Subcutaneous abdominal adipose tissue (tissue), 5 donors: ENCODE data around the gene L1CAM.

Experiments
- H3K27ac ChIP-seq: one replicate; pipeline ENCODE4 v1.7.0; 2013; ENCODE audit warnings: low read depth, mild to moderate bottlenecking, inconsistent platforms, low read length, moderate library complexity
- H3K27me3 ChIP-seq, 5 donors: one replicate each; pipeline ENCODE4 v1.7.0; 2013; ENCODE audit warnings: low read length in 5 of 5, inconsistent platforms in 1 of 5; ENCODE audit not compliant: control insufficient read depth in 5 of 5, insufficient read depth in 4 of 5
- H3K36me3 ChIP-seq, 5 donors: one replicate each; pipeline ENCODE4 v1.7.0; 2013; ENCODE audit warnings: low read length in 5 of 5; ENCODE audit not compliant: control insufficient read depth in 5 of 5, insufficient read depth in 5 of 5
- H3K4me1 ChIP-seq, 5 donors: one replicate each; pipeline ENCODE4 v1.7.0; 2013; ENCODE audit warnings: low read length in 5 of 5, mild to moderate bottlenecking in 3 of 5, moderate library complexity in 1 of 5; ENCODE audit not compliant: control insufficient read depth in 5 of 5, insufficient read depth in 5 of 5
- H3K4me3 ChIP-seq, 5 donors: one replicate each; pipeline ENCODE4 v1.7.0; 2013; ENCODE audit warnings: low read length in 5 of 5, low read depth in 1 of 5
- H3K9ac ChIP-seq, 5 donors: one replicate each; pipeline ENCODE4 v1.7.0; 2013; ENCODE audit warnings: low read length in 5 of 5, mild to moderate bottlenecking in 4 of 5, moderate library complexity in 3 of 5
- H3K9me3 ChIP-seq, 5 donors: one replicate each; pipeline ENCODE4 v1.7.0; 2013; ENCODE audit warnings: low read length in 5 of 5; ENCODE audit not compliant: control insufficient read depth in 5 of 5
- donor health status: healthy.
- donor health status: healthy.
- donor health status: healthy.
- donor health status: healthy.
- donor health status: healthy.

Gene L1CAM

DNA sequence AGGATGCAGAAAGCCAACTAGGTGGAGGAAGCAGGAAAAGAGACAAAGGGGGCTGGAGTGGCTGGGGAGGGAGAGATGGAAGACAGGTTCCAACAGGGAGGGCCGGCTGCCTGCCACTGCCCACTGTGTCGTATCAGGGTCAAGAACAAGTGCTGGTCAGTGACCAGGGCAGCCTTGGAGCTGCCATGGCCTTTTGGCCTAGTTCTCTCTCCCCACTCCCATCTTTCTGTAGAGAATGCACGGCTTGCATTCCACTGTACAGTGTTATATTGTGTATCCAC, 11.9 kb downstream of the L1CAM start:
- peaks cover 0 to 2% (median 0%) of the 10 kb centered on the region in 5 donors for H3K9me3 ChIP-seq
- no peaks in the 10 kb centered on the region for H3K4me1 ChIP-seq
- no peak overlapping the region for H3K4me3 ChIP-seq
- no peak overlapping the region for H3K27ac ChIP-seq
- H3K9ac ChIP-seq, result no peak overlapping the region
- peaks cover 26 to 65% (median 59%) of the 10 kb centered on the region in 5 donors for H3K27me3 ChIP-seq
- H3K36me3 ChIP-seq, result no peaks in the 10 kb centered on the region

DNA sequence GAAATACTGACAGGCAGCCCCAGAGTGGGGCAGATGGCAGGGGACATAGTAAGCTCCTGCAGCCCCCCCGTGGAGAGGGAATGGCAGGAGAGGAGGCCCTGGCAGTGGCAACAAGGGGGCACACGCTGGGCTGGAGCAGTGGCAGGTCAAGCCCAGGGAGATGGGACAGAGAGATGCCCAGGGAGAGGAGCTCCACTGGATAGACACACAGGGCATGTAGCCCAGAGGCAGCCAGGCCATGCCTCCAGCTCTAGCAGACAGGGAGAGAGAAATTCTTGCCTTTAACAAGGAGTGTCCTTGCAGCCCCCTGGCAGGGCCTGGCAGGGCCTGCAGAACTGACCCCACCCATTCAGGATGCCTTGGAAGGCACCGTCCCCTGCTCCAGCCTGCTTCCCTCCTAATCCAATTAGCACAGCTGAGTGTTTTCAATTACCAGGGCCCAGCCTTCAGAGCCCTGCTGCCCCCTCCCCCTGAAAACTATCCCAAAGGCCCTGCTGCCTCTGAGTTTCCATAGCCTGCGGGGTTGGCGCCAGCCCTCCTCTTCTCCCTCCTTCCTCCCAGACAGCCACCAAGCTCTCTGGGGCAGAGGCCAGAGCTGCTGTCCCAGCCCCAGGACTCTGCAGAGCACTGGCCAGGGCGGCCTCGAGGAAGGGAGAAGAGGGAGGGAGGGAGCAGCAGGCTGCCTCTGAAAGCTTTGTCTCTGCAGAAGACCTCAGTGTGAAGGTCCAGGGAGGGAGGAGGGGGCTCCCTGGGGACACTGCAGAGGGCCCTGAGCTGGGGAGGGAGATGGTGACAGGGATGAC, 12.5 kb downstream of the L1CAM start:
- Histone ChIP-seq H3K4me3 (no peak overlapping the region), H3K27ac (no peak overlapping the region), H3K27me3 (peaks cover 26 to 66% (median 57%) of the 10 kb centered on the region in 5 donors), H3K4me1 (no peaks in the 10 kb centered on the region), H3K9me3 (peaks cover 0 to 2% (median 0%) of the 10 kb centered on the region in 5 donors), H3K9ac (no peak overlapping the region), H3K36me3 (no peaks in the 10 kb centered on the region)

DNA sequence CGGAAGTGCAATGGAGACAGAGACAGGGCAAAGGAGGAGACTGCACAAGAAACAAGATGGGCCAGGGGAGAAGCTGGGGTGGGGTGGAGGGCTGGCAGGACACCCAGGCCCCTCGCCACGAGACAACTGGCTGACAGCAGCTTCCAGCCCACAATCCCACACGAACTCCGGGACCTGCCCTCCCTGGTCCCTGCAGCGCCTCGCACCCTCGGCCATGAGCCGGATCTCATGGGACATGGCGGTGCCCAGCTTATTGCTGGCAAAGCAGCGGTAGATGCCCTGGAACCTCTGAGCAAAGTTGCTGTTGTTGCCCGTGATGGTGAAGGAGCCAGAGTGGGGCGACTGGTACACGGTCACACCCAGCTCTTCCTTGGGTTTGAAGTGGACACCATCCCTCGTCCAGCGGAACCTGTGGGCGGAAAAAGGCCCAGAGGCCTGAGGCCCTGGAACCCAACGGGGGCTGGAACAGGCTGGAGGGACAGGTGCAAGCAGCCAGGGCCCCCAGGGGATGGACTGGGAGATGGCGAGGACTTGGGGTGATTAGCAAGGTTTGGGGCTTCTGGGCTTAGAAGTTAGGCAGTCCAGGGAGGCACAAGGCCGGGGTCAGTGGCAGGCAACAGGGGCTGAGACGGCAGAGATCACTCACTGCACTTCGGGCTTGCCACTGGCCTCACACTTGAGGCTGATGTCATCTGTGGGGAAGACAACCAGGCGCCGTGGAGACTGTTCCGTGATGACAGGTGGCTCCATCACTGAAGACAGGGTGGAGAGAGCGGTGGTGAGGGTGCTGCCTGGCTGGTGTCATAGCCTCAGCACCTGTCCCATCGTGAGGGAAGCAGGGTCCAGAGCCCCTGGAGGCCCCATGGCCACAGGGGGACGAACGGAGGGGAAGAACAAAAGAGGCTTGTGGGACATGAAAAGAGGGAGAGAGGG, 13.8 kb downstream of the L1CAM start:
- H3K27ac ChIP-seq, result no peak overlapping the region
- H3K9ac ChIP-seq, result no peak overlapping the region
- H3K36me3 ChIP-seq, result no peaks in the 10 kb centered on the region
- H3K4me3 ChIP-seq, result no peak overlapping the region
- H3K27me3 ChIP-seq, result peaks cover 18 to 67% (median 57%) of the 10 kb centered on the region in 5 donors
- H3K4me1 ChIP-seq, result no peaks in the 10 kb centered on the region
- H3K9me3 ChIP-seq, result peaks cover 0 to 2% (median 0%) of the 10 kb centered on the region in 5 donors

DNA sequence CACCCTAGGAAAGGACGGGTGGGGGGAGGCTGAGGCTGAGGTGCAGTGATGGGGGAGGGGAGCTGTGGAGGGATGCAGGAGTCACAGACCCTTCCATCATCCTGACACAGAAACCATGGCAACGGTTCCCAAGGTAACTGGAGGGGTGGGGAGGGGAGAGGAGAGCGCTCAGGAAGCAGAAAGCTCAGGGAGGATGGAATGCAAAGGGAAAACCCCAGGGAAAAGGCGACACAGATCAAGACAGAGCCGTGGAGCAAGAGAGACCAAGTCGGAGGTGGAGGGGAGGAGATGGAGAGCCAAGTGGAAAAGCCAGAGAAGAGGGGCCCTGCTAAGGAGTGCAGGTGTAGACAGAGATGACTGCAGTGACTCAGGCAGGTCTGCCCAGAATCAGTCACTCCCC, 14.5 kb downstream of the L1CAM start:
- no peaks in the 10 kb centered on the region for H3K36me3 ChIP-seq
- H3K9ac ChIP-seq, result no peak overlapping the region
- H3K4me3 ChIP-seq, result no peak overlapping the region
- H3K4me1 ChIP-seq, result no peaks in the 10 kb centered on the region
- H3K9me3 ChIP-seq, result peaks cover 0 to 6% (median 0%) of the 10 kb centered on the region in 5 donors
- no peak overlapping the region for H3K27ac ChIP-seq
- peaks cover 18 to 67% (median 60%) of the 10 kb centered on the region in 5 donors for H3K27me3 ChIP-seq

DNA sequence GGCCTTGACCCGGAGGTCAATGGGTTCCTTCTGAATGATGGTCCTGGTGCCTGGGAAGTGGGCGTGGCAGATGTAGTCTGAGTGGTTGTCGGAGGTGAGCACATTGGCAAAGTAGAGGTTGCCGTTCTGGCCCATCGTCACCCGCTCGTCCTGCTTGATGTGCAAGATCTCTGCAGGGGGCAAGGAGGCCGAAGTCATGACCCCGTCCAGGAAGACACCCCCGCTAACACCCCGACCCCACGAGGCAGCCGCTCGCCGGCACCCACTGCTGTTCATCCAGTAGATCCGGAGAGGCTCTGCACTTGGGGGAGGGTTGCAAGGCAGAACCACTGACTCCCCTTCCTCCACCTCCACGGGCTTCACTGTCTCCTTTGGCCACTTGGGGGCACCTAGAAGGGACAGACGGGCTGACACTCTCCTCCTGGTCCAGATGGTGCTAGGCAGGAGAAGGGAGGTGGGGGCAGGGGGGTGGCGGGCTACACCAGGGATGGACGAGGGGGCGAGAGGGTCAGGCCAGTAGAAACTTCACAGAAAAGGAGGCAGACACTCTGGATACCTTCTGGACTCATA, 15.1 kb downstream of the L1CAM start:
- Histone ChIP-seq H3K27me3 (peaks cover 16 to 62% (median 56%) of the 10 kb centered on the region in 5 donors), H3K36me3 (no peaks in the 10 kb centered on the region), H3K4me3 (no peak overlapping the region), H3K27ac (no peak overlapping the region), H3K9ac (no peak overlapping the region), H3K4me1 (no peaks in the 10 kb centered on the region), H3K9me3 (peaks cover 0 to 6% (median 0%) of the 10 kb centered on the region in 5 donors)

DNA sequence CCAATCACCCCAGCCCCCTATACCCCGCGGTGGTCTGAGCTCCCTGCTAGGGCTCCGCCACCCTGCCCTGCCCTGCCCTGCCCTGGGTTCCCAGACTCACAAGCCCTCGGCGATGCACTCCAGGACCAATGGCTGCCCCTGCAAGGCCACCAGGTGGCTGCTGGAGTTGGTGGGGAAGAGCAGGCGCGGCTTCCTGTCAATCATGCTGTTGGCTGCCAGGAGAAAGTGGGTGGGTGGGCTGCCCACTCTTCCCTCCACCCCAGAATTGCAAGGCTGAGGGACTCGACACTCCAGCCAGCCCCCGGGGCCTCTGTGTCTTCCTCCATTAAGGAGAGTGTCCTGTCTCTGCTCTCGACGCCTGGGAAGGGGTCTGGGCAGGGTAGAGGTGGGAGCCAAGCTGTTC, 15.7 kb downstream of the L1CAM start:
- Histone ChIP-seq H3K9me3 (peaks cover 0 to 7% (median 0%) of the 10 kb centered on the region in 5 donors), H3K27ac (no peak overlapping the region), H3K4me3 (no peak overlapping the region), H3K27me3 (peaks cover 16 to 64% (median 57%) of the 10 kb centered on the region in 5 donors), H3K4me1 (no peaks in the 10 kb centered on the region), H3K36me3 (no peaks in the 10 kb centered on the region), H3K9ac (no peak overlapping the region)

DNA sequence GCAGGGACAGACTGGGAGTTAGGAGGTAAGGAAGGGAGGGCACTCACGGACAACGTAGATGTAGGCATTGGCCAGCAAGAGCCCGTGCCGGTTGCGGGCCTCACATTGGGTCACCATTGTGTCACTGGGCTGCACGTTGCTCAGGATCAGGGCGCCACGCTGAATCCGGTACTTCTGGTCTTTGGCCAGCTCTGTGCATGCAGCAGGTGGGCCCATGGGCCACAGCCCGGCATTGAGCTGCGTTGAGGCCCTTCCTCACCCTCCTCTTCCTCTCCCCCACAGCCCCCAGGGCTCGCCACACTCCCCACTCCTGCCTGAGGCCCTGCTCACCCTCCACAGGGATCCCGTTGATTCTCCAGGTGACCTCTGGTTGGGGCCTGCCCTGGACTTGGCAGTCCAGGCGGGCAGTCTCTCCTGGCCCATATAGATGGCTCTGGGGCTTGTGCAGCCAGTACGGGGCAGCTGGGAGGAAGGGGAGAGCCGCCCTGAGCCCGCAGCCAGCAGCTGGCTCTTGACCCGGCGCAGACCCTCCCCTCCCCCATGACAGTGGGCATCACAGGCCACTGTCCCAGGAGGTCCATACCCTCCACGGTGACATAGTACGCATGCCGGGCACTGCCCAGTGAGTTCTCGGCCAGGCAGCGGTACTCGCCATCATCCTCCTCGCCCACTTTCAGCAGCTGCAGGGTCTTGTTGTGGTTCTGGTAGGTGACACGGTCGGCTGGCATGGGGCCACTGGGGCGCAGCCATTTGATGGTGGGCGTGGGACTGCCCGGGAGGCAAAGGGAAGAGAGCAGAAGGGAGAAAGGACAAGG, 16.3 kb downstream of the L1CAM start:
- H3K36me3 ChIP-seq, result no peaks in the 10 kb centered on the region
- no peak overlapping the region for H3K9ac ChIP-seq
- no peaks in the 10 kb centered on the region for H3K4me1 ChIP-seq
- no peak overlapping the region for H3K4me3 ChIP-seq
- H3K27ac ChIP-seq, result no peak overlapping the region
- H3K9me3 ChIP-seq, result peaks cover 0 to 8% (median 0%) of the 10 kb centered on the region in 5 donors
- peaks cover 16 to 68% (median 63%) of the 10 kb centered on the region in 5 donors for H3K27me3 ChIP-seq

DNA sequence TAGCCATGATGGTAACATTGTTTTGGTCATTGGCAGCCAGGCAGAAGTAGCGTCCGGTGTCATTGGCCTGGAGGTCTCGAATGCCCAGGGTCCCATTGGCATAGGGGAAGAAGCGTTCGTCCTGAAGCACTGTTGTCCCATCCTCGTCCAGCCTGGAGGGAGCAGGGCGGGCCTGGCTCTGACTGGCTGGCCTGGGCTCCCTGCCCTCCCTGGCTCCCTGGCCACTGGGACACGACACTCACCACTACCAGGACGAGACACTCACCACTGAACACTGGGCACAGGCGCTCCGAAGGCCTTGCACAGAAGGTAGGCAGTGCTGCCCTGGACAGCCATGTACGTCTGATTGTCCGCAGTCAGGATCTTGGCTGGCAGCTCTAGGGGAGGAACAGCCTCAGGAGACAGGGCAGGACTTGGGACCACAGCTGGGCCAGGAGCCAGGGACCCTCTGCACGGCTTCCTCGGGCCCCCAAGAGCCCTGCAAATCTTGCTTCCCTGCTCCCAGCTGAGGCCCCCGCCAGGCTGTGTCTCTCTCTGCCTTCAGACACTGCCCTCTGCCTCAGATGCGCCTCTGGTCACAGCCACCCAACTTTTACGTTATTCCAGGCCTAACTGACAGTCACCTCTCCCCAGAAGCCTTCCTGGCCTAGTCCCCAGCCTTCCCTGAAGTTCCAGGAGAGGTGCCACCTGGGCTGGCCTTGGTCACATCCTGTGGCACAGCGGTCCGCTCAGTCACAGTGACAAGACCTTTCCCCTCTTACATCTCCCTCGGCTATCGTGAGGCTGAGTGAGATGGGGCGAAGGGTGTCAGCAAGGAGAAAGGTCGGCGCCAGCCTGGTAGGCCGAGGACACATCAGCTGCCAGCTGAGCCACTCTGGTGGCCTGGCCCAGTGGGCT, 17.1 kb downstream of the L1CAM start:
- H3K27ac ChIP-seq, result no peak overlapping the region
- H3K9me3 ChIP-seq, result peaks cover 0 to 6% (median 0%) of the 10 kb centered on the region in 5 donors
- no peaks in the 10 kb centered on the region for H3K36me3 ChIP-seq
- no peaks in the 10 kb centered on the region for H3K4me1 ChIP-seq
- H3K4me3 ChIP-seq, result no peak overlapping the region
- H3K9ac ChIP-seq, result no peak overlapping the region
- peaks cover 19 to 68% (median 62%) of the 10 kb centered on the region in 5 donors for H3K27me3 ChIP-seq

DNA sequence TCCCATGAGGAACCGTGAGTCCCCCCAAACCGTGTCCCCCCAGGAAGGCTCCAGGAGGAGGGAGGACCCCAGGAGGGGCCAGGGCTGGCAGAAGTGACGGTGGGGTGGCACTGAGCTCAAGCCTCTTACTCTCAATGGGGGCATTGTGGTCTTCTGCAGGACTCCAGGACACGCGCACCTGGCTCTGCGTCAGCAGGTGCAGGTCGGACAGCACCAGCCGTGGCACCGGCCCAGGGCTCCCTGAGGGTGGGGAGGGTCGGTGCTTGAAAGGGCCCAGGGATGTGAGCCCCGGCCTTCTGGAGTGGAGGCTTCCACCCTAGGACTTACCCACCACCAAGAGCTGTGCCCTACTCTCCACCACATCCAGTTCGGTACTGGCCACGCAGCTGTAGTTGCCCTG, 18.3 kb downstream of the L1CAM start:
- H3K4me3 ChIP-seq, result no peak overlapping the region
- H3K36me3 ChIP-seq, result no peaks in the 10 kb centered on the region
- no peak overlapping the region for H3K27ac ChIP-seq
- H3K9ac ChIP-seq, result no peak overlapping the region
- H3K27me3 ChIP-seq, result peaks cover 23 to 66% (median 62%) of the 10 kb centered on the region in 5 donors
- peaks cover 0 to 6% (median 0%) of the 10 kb centered on the region in 5 donors for H3K9me3 ChIP-seq
- H3K4me1 ChIP-seq, result no peaks in the 10 kb centered on the region
